ENCODE results near the gene TUG1.

The TUG1 gene

GRCh38 chr22:30946354-30946753 is 22.7 kb upstream of the TUG1 start:
- H3K4me3 ChIP-seq (replicated peaks; ENCODE audit: low read depth, low read length), result no peak overlapping the region
- TF ChIP-seq, protein P1, sequence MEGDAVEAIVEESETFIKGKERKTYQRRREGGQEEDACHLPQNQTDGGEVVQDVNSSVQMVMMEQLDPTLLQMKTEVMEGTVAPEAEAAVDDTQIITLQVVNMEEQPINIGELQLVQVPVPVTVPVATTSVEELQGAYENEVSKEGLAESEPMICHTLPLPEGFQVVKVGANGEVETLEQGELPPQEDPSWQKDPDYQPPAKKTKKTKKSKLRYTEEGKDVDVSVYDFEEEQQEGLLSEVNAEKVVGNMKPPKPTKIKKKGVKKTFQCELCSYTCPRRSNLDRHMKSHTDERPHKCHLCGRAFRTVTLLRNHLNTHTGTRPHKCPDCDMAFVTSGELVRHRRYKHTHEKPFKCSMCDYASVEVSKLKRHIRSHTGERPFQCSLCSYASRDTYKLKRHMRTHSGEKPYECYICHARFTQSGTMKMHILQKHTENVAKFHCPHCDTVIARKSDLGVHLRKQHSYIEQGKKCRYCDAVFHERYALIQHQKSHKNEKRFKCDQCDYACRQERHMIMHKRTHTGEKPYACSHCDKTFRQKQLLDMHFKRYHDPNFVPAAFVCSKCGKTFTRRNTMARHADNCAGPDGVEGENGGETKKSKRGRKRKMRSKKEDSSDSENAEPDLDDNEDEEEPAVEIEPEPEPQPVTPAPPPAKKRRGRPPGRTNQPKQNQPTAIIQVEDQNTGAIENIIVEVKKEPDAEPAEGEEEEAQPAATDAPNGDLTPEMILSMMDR (IDR thresholded peaks at IDR 0.05; ENCODE audit: low read length, missing control alignments), result no peak
- no peak for DNase-seq (ENCODE audit: low read depth)

DNA sequence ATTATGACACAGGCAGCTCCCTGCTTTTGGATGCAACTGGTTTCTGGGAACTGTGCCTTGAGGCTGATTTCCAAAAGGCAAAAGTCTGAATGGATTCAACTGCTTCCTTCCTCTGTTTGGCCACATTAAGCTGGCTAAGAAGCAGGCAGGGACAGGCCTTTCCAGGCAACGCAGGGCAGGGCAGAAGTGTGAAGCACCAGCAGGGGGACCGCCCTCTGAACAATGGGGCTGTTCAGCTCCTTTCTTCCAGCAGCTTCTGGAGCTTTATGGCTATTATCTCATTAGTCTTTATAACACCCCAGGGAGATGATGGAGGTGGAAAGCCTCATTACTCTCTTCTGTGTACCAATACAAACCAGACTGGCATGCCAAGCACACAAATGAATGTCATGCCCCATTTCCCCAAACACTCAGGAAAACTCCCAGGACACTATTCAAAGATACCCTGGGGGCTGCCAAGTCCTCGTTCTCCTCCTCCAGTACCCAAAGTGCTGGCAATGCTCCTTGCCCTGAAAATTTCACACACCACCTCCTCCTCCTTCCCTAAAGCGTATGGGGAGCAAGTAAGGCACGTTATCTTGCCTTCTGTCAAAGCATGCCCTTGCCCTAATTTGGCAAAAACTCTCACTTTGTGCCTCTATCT is 21.8 kb upstream of the TUG1 start:
- no peak for DNase-seq (ENCODE audit: low read depth)
- TF ChIP-seq, protein P1 (IDR thresholded peaks at IDR 0.05; ENCODE audit: low read length, missing control alignments), result peak; percentile 7
- no peak overlapping the region for H3K4me3 ChIP-seq (replicated peaks; ENCODE audit: low read depth, low read length)

- no peak overlapping the region for H3K4me3 ChIP-seq (replicated peaks; ENCODE audit: low read depth, low read length)
- DNase-seq (ENCODE audit: low read depth), result peak; percentile 81
- TF ChIP-seq, protein P1 (IDR thresholded peaks at IDR 0.05; ENCODE audit: low read length, missing control alignments), result peak; percentile 64
Observed at GRCh38 chr22:30947816-30948454, 21.1 kb upstream of the TUG1 start.

- no peak overlapping the region for H3K4me3 ChIP-seq (replicated peaks; ENCODE audit: low read depth, low read length)
- TF ChIP-seq, protein P1 (IDR thresholded peaks at IDR 0.05; ENCODE audit: low read length, missing control alignments), result no peak
- DNase-seq (ENCODE audit: low read depth), result no peak
Observed at GRCh38 chr22:30948930-30949342, 20.1 kb upstream of the TUG1 start.

- no peak for DNase-seq (ENCODE audit: low read depth)
- TF ChIP-seq, protein P1 (IDR thresholded peaks at IDR 0.05; ENCODE audit: low read length, missing control alignments), result no peak
- no peak overlapping the region for H3K4me3 ChIP-seq (replicated peaks; ENCODE audit: low read depth, low read length)
Observed at GRCh38 chr22:30949934-30950660, 19.0 kb upstream of the TUG1 start.

- no peak for DNase-seq (ENCODE audit: low read depth)
- no peak overlapping the region for H3K4me3 ChIP-seq (replicated peaks; ENCODE audit: low read depth, low read length)
- TF ChIP-seq, protein P1 (IDR thresholded peaks at IDR 0.05; ENCODE audit: low read length, missing control alignments), result no peak
Observed at GRCh38 chr22:30953206-30953605, 15.9 kb upstream of the TUG1 start.

Measured in fibroblast of pulmonary artery (primary cell).